HTR-8/SVneo (cell line): Measurements from ENCODE around the gene TIGIT.

Experiments
- DNase-seq: peaks from one replicate; pipeline ENCODE4 v3.0.0; 2011; ENCODE audit warnings: low spot score, mixed read lengths; ENCODE audit not compliant: insufficient read length
- FAIRE-seq: peaks from 2 replicates; lab custom pipeline; 2011; peaks lifted over from hg19 to GRCh38; lab: Jason Lieb, UNC

Gene TIGIT

DNA sequence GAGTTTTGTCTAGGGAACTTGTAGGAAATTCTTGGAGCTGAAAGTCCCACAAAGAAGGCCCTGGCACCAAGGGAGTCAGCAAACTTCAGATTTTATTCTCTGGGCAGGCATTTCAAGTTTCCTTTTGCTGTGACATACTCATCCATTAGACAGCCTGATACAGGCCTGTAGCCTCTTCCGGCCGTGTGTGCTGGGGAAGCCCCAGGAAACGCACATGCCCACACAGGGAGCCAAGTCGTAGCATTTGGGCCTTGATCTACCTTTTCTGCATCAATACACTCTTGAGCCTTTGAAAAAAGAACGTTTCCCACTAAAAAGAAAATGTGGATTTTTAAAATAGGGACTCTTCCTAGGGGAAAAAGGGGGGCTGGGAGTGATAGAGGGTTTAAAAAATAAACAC, 15.0 kb downstream of the TIGIT start:
- FAIRE-seq (no peak), DNase-seq (no peak)

GRCh38 chr3:114310695-114311094, 16.9 kb downstream of the TIGIT start:
- FAIRE-seq (no peak), DNase-seq (no peak)

DNA sequence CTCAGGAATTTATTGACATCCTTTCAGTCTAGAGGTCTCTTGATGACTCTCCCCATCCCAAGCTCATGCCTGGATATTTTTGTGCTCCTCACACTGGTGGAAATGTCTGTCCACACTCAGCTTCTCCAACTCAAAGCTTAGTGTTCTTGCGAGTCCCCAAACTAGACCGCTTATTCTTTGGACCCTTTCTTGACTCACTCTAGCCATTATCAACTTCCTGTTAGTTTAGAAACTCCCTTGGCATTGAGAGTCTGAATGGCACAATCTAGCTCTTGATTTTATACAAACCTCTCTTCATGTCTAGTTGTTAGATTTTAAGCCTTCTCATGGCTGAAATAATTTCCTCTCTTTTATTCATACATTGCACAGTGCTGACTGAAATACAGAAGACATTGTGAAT, 19.6 kb downstream of the TIGIT start:
- DNase-seq (no peak), FAIRE-seq (no peak)

GRCh38 chr3:114314282-114314681, 20.5 kb downstream of the TIGIT start:
- DNase-seq (no peak), FAIRE-seq (no peak)

DNA sequence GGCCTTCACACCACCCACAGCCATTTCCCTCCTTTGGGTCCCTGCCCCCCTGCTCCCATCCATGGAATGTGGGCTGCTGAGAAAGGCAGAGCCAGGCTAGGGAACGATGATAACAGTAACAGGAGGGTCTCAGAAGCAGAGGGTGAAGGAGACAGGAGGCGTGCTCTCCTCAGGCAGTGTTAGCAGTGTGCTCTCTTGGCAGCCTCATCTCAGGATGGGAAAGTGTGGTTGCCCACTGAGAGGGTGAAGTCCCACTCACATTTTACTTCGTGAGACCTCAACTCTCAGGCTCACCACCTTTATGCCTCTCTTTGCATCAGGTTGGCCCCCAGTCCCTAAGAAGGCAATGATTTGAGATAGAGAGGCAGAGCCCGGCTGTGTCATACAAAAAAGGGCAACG, 24.5 kb downstream of the TIGIT start:
- FAIRE-seq, result no peak

DNA sequence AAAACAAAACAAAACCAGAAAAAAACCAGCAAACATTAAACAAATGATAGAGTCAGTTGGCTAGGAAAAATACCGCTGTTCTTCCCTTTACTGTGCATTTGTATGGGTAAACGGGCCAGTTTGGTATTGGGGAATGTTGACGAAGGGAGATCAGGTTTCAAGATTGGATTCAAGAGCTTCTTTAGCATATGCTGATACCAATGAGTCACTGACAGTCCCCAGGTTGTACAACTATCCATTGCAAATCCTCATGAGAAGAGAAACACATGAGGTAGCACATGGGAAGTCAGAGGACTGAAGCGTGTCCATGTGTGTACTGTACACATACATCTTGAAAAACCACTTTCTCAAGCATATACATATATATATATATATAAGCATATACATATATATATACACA, 25.6 kb downstream of the TIGIT start:
- FAIRE-seq (no peak), DNase-seq (peak; percentile 10)

More for the DNA sequence above, 24.5 kb downstream of the TIGIT start:
- DNase-seq, result no peak

GRCh38 chr3:114320246-114320645, 26.4 kb downstream of the TIGIT start:
- FAIRE-seq (no peak), DNase-seq (no peak)

DNA sequence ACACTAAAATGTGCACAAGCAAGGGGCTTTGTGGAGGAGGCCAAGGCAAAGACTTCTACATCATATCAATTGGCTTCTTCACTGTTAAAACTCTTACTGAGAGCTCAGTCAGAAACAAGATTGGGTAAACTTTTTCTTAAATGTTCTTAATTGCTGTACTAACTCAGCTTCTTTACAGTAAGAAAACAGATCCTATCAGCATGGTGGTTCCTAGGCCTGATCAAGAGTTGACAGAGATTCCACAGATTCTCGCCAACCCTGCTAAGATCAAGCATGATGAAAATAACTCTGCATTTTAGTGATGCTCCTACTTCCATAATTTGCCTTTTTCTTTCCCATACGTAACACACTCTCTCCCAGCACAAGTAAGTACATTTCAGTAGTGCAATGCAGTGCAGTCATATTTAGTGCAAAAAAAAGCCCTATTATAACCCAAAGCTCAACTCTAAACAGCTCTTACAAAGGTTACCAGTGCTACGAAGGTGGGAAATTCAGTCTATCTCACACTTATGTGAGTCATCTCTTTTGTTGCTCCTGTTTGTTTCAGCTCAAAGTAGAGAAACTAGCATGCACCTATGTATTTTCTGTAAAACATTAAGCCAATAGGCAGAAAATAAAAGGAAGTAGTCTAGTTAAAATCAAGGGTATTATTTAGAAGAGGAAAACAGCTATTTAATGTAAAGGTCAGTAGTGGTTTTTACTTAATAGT, 29.9 kb downstream of the TIGIT start:
- FAIRE-seq (no peak), DNase-seq (no peak)

DNA sequence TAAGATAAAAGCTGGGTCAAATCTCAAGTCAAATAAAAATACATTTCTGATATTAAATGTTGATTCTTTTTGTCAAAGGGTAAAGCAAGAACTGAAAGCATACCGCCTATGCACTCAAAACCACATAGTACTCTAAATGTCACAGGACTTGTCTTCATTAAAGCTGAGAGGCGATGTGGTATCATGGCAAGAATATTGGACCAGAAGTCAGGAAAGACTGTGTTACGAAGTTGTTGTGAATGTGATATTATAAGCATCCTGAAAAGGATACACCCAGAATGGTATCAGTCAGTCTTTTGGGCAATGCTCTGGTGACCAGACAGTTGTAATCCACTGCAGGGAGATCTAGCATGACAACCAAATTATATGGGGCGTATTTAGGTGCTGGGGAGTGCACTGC, 33.8 kb downstream of the TIGIT start:
- no peak for DNase-seq
- FAIRE-seq, result no peak

GRCh38 chr3:114328345-114328744, 34.5 kb downstream of the TIGIT start:
- DNase-seq (no peak), FAIRE-seq (no peak)

DNA sequence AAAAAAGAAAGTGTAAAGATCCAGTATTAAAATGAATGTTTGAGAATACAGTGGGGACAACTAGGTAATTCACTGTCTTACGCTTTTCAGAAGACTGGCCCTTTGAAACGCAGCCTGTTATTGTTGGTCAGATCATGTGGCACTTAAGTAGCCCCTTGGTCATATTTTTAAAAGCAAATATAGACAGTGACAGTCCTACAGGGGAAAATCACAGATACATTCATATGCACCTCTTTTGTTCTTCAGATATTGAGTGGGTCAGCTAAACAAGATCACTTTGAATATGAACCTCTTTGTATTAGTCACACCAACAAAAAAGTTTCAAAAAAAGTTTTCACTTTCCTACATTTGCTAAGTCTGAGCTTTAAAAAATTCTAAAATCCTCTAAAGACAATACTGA, 36.0 kb downstream of the TIGIT start:
- DNase-seq (no peak), FAIRE-seq (no peak)

- DNase-seq (no peak), FAIRE-seq (no peak)
Observed at GRCh38 chr3:114331007-114331406, 37.2 kb downstream of the TIGIT start.

DNA sequence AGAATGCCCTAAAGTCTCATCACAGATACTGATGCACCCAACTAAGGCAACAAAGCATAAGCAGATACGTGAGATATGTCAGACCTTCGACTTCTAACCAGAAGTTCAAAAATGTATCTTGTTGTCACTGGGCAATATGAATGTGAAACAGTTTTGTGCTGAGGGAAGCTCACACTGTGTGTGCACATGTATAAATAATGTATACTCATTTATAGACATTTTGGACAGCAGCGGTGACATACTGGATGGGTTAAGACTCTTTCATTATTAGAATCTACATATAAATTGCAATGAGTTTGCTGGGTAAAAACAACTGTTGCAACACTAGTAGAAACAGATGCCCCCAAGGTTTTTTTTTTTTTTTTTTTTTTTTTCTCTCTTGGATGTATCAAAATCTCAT, 37.9 kb downstream of the TIGIT start:
- FAIRE-seq (no peak), DNase-seq (no peak)

DNA sequence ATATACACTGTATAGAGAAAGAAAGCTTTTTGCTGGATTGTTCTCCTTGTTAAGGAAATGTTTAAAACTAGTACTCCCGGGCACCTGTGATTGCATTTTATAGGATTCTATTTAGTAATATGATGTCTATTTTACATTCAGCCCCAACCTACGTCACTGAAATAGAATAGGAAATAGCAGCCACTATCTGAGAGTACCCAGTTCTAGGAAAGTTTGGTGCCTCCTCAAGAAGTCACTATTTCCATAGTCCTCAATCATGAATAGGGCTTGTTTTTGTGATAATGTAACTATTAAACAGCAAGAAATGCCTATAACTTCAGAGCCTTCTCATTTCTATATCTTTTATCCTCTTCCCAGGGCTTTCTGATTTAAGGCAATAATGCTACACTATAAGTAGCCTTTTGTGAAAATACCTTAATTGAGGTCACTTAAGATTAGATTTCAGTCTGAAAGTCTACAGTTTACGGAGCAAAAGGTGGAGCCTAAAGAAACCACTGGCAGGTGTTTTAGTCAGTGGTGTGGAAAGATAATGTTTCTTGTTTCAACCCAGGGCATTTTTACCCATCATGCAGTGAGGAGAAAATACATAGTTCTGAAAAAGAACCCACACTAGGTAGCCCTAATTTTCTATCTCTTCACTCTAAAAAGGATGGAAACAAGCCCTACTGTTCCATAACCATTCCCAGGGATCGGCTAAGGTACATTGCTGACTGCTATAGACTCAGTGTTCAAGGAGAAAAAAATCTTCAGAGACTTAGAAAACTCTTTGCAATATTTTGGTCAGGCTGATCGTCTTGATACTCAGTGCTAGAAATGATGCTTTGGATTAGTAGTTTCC, 38.7 kb downstream of the TIGIT start:
- FAIRE-seq, result no peak

GRCh38 chr3:114333180-114333922, 39.5 kb downstream of the TIGIT start:
- DNase-seq, result no peak
- no peak for FAIRE-seq

More for the DNA sequence above, 38.7 kb downstream of the TIGIT start:
- DNase-seq, result no peak

DNA sequence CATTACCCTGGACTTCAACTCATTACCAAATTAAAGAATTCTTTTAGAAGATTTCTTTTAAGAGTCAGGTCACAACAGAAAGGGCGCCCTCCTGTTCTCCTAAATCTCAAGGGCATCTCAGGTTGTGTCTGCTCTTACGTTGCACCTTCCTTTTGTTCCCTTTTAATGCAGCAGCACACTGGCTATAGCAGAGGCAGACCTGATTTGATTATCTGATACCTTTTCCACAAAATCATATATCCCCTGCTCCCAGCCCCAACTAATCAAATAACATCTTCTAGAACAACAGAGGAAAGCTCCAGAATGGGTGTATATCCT, 40.1 kb downstream of the TIGIT start:
- FAIRE-seq (no peak), DNase-seq (no peak)

DNA sequence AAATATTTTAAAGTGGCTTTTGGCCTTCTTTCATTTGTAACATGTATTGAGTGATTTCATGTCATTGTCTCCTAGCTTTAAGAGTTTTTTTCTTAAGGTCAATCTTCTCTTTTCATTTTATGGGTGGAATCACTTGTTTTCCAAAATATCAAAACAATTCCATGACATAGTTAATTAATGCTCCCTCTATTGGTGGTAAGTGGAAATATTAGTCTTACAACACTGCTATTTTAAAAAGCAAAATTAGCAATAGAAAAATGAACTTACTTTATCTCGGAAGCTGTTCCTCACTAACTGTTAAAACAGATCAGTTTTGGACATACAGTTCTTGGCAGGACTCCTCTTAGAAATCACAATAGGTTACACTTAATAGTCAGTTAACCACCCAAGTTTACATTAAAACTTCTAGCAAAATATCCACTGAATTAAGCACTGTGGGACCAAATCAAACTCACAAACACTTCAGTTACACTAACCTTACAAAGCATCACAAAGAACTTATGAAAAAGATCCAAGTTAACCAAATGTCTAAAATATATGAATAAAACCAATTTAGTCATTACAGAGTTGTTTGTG, 42.4 kb downstream of the TIGIT start:
- DNase-seq (no peak), FAIRE-seq (no peak)

DNA sequence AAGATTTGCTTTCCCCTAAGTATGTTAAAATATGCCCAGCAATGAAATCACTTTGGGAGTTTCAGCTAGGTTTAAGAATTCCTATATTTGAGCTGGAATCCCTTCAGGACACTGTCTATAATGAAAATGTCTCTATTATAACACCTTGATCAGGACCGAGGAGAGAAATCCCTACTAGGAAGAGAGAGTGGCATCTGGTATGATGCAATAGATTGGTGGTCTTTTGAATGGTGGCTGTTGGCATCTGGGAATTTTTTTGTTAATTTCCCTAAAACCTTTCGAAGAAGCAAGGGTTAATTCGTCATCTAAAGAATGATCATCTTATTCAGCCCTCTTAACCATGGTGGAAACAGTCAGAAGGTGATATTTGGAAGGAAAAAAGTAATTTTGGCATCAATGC, 43.0 kb downstream of the TIGIT start:
- FAIRE-seq (no peak), DNase-seq (no peak)

- FAIRE-seq, result no peak
Observed at GRCh38 chr3:114338651-114339357, 45.0 kb downstream of the TIGIT start.

GRCh38 chr3:114344492-114344891, 50.7 kb downstream of the TIGIT start:
- FAIRE-seq (no peak), DNase-seq (no peak)

More at GRCh38 chr3:114338651-114339357, 45.0 kb downstream of the TIGIT start:
- DNase-seq, result no peak
